Stimulated activated CD4-positive, alpha-beta T cell treated with anti-CD3 and anti-CD28 coated beads, Interleukin-12 subunit alpha, Interleukin-12 subunit beta, amount 100 ng/mL, for 48 hours (primary cell): ENCODE measurements around the gene KRTAP19-7.

Experiments used
- DNase-seq, 3 donors: peaks; one replicate each; pipeline ENCODE4 v3.0.0-alpha.2; 2020; ENCODE audit warnings: low read depth in 2 of 3, low spot score in 1 of 3

Gene KRTAP19-7

DNA sequence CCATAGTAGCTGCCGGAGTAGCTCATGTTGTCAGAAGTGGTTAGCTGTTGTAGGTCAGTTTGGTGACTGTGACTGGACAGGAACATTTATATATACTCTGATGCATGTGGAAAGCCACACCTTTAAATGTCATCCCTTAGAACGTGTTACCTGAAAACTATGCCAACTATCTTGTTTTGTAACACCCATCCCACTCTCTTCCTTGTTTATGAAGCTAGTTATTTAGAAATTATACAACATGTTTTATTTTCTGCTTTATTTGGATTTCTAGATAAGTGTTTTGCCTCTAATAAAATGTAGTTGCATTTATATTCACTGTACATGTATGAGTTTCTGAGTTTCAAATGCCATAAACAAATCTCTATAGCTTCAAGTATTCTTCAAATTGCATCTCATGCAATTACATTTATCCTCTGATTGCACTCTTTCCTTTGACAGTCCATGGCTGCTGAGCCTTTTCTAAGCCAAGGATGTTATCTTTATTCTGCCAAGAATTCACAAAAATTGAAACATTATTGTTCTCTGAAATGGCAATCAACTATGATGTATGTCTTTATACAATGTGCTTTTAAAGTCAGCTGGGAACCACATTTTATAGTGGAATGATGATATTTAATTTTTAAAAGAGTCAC, at the start of gene KRTAP19-7:
TSS of gene KRTAP19-7 (minus strand) at position 51 of the 632 bp plus-strand sequence. CDS start at position 26, 25 bp downstream.
- DNase-seq: no peak

DNA sequence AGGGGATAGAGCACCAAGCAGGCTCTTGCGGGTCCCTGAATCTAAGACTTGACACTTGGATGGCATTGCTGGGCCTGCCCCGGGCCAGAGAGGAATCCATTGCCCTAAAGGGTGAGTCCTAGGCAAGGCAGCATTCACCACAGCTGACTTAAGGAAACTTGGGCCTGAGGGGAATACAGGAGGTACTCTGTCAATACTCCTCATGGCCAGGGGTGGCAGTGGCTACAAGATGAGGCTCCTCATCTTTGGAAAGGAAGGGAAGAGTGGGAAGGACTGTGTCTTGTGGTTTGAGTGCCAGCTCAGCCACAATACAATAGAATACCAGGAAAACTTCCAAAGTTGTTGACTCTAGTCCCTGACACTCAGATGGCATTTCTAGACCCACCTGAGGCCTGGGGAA, 44.9 kb upstream of the KRTAP19-7 start:
- DNase-seq: no peak

GRCh38 chr21:30600787-30601186, 39.7 kb upstream of the KRTAP19-7 start, which contains the start of gene KRTAP22-1:
Gene KRTAP22-1, plus strand, starts transcription at chr21:30601087.
- DNase-seq: no peak

GRCh38 chr21:30598802-30599201, 37.7 kb upstream of the KRTAP19-7 start, which contains the start of gene KRTAP6-2:
Gene KRTAP6-2, minus strand, starts transcription at chr21:30598902. Its CDS starts 28 bp downstream, at chr21:30598874.
- no peak for DNase-seq

DNA sequence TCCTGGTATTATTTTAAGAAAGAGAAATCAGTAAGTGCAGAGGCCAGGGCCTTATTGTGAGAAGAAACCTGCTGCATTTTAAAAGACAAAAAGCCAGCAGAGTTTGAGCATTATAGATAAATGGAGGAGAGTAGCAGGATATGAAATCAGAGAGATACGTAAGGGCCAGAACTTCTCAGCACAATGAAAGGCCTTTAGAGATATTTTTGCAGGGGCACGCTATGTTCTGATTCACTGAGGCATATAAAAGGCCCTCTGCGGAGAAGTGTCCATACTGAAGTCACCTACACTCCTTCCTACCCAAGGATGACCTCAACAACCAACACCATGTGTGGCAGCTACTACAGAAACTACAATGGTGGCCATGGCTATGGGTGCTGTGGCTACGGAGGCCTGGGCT, 31.0 kb upstream of the KRTAP19-7 start, which contains the start of gene KRTAP6-3:
TSS of gene KRTAP6-3 (plus strand) at position 301 of the 400 bp plus-strand sequence. CDS start at position 307, 6 bp downstream.
- no peak for DNase-seq

DNA sequence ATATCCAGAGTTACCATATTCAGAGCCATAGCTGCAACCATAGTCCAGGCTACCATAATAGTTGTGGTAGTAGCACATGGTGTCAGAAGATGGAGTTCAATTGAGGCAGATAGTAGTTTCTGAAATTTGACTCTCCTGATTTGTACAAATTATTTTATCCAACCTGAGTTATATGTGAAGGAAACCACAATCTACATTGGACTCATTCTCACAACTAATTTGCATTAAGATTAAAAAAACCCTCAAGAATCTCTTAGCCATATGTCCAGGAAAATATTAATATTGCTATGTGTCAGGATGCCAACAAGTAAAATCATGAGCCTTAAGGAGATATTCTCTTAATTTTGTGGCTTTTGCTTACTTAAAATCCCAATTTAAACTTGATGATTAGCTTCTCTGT, 29.2 kb upstream of the KRTAP19-7 start, which contains the start of gene KRTAP22-2:
TSS of gene KRTAP22-2 (minus strand) at position 101 of the 400 bp plus-strand sequence.
- DNase-seq: no peak

GRCh38 chr21:30582870-30583269, 21.8 kb upstream of the KRTAP19-7 start:
- DNase-seq: no peak

DNA sequence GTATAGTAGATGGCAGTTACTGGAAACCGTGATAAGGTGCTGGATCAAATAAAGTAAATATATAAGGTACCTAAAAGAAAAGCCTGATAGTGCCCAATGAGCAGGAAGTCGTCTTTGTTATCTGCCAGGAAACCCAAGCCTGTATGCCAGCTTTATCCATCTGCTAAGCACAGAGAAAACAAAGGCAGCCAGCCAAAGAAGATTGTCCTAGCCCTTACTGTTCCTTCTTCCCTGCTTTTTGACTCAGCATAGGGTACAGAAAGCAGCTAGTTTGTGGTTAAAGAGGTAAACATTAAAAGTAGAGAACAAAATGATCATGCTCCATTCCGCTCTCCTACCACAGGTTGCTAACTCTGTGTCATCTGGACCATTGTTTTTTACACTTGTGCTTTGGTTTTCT, 19.0 kb upstream of the KRTAP19-7 start:
- DNase-seq: no peak

- DNase-seq: no peak
Observed at GRCh38 chr21:30579346-30579745, 18.2 kb upstream of the KRTAP19-7 start.

DNA sequence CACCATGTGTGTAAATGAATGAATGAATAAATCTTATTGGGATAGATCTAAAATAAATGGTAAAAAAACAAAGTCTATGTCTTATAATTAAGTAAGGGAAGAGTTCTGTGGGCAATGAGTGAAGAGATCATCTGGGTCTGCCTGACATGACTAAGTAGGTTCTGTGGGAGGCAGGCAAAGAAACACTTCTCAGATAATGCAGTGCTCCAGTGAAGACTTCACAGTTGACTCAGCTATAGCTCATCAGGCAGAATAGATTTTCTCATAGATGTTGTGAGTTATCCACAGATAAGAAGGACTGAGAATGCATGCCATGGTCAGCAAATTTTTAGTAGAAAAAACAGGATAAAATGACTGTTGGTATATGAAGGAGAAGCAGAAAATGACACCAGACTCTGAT, 16.7 kb upstream of the KRTAP19-7 start:
- DNase-seq: no peak

DNA sequence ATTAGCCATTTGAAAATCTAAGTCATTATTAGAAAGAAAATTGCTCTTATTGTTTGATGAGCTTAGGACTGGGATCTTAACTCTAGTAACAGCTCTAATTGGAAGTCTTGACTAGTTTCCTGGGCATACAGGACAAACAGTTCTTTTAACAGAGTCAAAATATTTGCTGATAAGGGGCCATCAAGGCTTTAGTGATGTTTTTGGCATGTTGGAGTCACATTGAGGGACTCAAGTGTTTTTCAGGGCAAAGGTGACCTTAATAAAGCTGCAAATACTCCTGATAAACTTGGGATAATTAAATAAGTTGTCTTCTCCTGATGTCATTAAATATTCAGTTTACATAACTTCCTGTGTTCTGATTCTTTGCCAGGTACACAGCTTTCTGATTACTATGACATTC, 6.5 kb upstream of the KRTAP19-7 start:
- DNase-seq: no peak

DNA sequence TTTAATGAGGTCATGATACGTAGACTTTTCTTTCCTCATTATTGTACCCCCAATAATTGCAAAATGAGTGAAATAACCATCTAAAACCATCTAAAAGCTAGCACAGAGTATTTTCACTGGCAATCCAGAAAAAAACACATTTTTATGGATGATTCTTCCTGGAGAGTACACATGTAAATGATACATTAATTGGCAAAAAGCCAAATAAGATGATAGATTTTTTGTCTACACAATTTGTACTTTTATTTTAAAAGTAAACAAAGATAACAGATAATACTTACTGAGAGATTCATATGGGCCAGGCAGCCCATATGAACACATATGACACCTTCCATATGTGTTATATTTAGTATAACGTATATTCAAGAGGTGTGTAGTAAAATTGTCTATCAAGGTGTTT, 2.5 kb upstream of the KRTAP19-7 start:
- no peak for DNase-seq

DNA sequence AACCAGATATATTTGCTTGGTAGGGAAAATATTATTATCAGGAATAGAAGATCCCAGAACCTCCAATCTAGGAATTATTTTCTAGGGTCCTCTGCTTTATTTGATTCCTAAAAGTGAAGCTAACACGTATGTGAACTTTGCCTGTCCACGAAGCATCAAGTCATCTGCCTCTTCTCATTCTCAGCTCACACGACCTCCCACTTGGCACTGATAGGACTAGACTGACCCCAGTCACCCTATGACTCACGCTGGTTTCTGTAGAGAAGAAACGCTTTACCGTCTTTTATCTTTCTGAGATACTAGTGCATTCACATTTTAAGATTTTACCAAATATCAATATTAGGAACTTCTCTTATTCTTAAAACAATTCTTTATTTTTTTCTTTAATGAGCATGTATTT, 2.0 kb upstream of the KRTAP19-7 start:
- DNase-seq: no peak

DNA sequence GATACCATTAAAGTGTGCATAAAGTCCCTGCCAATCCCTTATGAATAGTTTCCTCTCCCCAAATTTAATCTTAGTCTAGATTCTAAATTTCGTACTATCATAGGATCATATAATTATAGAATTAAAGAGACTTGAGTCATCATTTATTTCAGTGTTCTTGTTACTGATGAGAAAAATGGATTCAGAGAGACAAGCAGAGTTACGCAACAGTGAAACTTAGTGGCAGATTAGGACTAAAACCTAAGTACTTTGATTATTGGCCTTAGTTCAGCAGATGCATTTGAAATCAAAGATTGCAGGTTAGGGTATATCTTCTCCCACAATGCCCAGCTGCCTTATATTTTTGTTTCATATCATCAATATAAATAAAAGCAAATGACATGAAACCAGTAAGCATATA, 843 bp upstream of the KRTAP19-7 start:
- DNase-seq: no peak

GRCh38 chr21:30555095-30555494, 6.0 kb downstream of the KRTAP19-7 start:
- no peak for DNase-seq

GRCh38 chr21:30552782-30553181, 8.3 kb downstream of the KRTAP19-7 start:
- no peak for DNase-seq

DNA sequence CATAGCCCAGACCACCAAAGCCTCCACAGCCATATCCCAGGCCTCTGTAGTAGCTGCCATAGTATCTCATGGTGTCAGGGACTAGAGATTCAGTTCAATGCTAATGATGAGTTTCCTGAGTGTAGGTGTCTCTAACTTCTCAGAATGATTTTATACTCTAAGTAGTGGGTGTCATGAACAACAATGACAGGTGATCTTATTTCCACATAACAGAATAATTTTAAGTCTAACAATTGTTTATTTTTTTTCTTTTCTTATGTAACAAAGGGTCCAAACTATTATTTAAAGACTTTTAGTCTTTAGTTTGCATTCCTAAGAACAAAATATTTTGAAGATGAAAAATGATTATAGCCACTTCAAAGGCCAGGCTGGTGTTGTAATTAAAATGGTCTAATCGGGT, 19.4 kb downstream of the KRTAP19-7 start, which contains the start of gene KRTAP19-6:
TSS of gene KRTAP19-6 (minus strand) at position 101 of the 400 bp plus-strand sequence. CDS start at position 70, 31 bp downstream.
- no peak for DNase-seq

- no peak for DNase-seq
Observed at GRCh38 chr21:30518876-30519275, 42.2 kb downstream of the KRTAP19-7 start.

- DNase-seq: no peak
Observed at GRCh38 chr21:30515681-30516080, 45.4 kb downstream of the KRTAP19-7 start.
